ENCODE measurements around the gene DYNC1I1. TPM values are rescaled to one million over a fixed set of nuclear protein-coding genes. Genes with fewer than 3 reads are reported as not detected.

The DYNC1I1 gene
- total RNA-seq, 4 donors from 2014 or later: 1.9 to 6.7 (median 5.8) TPM

DNA sequence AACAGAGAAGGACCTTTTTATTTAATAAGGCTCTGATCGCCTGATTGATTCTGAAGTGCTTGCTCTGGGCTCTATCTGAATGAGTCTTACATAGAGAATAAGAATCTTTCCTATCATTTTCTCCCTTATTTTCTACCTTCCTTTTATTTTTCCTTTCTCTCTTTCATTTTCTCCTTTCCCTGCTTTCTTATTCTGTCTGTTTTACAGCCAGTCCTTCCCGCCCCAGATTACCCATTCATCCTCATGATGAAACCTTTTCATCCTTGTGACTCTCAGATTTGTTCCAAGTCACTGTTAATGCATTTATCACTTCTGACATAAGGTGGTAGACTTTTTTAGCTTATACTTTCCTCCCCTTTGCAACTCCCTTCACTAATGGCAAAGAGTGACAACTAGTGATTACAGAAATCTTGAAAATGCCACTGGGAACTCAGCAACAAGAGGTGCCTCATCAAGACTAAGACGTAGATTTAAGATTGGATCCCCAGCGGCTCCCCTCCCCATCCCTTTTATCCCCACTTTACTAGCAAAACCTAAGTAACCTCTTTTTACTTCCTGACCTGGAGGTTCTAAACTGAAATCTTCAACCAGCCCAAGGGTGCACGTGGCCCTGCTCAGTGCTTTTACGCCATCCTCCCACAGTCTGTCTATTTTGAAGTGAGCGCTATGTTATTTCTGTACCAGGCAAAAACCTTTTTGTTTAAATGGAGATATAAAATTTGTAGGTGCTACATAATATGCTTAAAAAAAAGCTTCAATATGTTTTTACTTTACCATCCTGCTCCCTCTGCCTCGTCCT is 179.8 kb downstream of the DYNC1I1 start:
- Histone ChIP-seq H3K36me3 (no peaks in the 10 kb centered on the region), H3K9me3 (no peaks in the 10 kb centered on the region), H3K27ac (no peak overlapping the region), H3K27me3 (no peaks in the 10 kb centered on the region), H3K4me1 (no peaks in the 10 kb centered on the region), H3K4me3 (no peak overlapping the region)
- TF ChIP-seq POLR2A (IDR thresholded peaks at IDR 0.05) (no peak), POLR2AphosphoS5 (IDR thresholded peaks at IDR 0.05) (no peak), EP300 (IDR thresholded peaks at IDR 0.05) (no peak)
- TF ChIP-seq, protein P1, sequence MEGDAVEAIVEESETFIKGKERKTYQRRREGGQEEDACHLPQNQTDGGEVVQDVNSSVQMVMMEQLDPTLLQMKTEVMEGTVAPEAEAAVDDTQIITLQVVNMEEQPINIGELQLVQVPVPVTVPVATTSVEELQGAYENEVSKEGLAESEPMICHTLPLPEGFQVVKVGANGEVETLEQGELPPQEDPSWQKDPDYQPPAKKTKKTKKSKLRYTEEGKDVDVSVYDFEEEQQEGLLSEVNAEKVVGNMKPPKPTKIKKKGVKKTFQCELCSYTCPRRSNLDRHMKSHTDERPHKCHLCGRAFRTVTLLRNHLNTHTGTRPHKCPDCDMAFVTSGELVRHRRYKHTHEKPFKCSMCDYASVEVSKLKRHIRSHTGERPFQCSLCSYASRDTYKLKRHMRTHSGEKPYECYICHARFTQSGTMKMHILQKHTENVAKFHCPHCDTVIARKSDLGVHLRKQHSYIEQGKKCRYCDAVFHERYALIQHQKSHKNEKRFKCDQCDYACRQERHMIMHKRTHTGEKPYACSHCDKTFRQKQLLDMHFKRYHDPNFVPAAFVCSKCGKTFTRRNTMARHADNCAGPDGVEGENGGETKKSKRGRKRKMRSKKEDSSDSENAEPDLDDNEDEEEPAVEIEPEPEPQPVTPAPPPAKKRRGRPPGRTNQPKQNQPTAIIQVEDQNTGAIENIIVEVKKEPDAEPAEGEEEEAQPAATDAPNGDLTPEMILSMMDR (IDR thresholded peaks at IDR 0.05): no peak
- 85% methylated on average over 8 of the region's 8 CpGs for WGBS
- DNase-seq (ENCODE audit: low spot score in 2 of 2): no peak

DNA sequence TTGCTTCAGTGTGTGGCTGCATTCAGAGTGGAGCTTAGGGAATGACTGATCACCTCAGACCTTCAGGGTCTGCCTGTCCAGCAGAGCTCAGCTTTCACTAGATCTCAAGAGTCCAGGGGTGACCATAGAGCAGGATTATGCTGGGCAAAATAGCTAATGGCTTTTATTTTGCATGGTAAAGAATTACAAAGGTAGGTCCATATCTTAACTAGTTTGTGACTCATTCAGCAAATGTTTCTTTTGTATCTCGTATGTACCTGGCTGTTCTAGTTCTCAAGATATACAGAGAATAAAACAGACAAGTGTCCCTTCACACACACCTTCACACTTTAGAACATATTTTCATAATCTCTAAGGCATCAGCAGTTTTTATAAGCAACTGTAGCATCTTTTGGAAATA is 180.5 kb downstream of the DYNC1I1 start:
- H3K9me3 ChIP-seq: no peaks in the 10 kb centered on the region
- no peak for DNase-seq (ENCODE audit: low spot score in 2 of 2)
- TF ChIP-seq POLR2A (IDR thresholded peaks at IDR 0.05) (no peak), POLR2AphosphoS5 (IDR thresholded peaks at IDR 0.05) (no peak)
- TF ChIP-seq, protein P1 (IDR thresholded peaks at IDR 0.05): no peak
- WGBS: 65% methylated on average over 1 of the region's 1 CpG
- no peak overlapping the region for H3K27ac ChIP-seq
- H3K4me3 ChIP-seq: no peak overlapping the region
- no peaks in the 10 kb centered on the region for H3K36me3 ChIP-seq
- H3K27me3 ChIP-seq: no peaks in the 10 kb centered on the region
- H3K4me1 ChIP-seq: no peaks in the 10 kb centered on the region

DNA sequence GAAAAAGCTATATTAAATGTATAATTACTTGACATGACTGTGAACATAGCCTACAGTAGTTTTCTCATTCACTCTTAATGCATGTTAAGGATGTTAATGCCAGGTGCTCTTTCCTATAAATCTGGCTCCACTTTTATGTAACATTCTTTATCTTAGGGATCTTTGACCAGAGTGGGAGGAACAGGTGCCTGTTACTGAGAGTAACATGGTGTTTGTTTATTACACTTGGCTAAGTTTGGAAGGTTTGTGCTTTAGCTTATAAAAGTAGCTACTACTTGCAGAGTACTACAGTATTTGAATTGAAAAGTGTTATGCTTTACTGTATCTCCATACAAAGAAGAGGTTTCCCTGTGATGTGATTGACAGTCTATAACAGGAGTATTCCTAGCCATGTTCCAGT is 183.4 kb downstream of the DYNC1I1 start:
- no peaks in the 10 kb centered on the region for H3K27me3 ChIP-seq
- H3K9me3 ChIP-seq: no peaks in the 10 kb centered on the region
- H3K4me3 ChIP-seq: no peak overlapping the region
- H3K27ac ChIP-seq: no peak overlapping the region
- no peaks in the 10 kb centered on the region for H3K4me1 ChIP-seq
- DNase-seq (ENCODE audit: low spot score in 2 of 2): no peak
- no peaks in the 10 kb centered on the region for H3K36me3 ChIP-seq
- TF ChIP-seq EP300 (IDR thresholded peaks at IDR 0.05) (no peak), POLR2AphosphoS5 (IDR thresholded peaks at IDR 0.05) (no peak), POLR2A (IDR thresholded peaks at IDR 0.05) (no peak)
- TF ChIP-seq, protein P1 (IDR thresholded peaks at IDR 0.05): no peak

DNA sequence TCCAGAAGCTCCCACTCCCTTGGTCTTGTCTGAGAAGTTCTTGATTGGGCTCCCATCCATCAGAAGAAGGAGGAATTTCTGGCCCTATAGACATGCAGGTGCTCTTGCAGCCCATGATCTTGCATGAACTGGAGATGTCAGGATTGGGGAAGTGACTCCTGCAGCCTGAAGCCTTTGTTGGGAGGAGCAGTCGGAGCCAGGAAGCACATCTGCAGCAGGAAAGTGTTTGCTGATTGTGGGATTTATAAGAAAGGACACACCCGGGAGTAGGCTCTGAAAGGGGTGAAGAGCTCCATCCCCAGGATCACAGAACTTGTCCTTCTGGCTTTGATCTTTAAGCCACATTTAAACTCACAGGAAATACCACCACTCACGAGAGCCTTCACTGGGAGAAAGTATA is 185.2 kb downstream of the DYNC1I1 start:
- H3K9me3 ChIP-seq: no peaks in the 10 kb centered on the region
- 39% methylated on average over 3 of the region's 3 CpGs for WGBS

DNA sequence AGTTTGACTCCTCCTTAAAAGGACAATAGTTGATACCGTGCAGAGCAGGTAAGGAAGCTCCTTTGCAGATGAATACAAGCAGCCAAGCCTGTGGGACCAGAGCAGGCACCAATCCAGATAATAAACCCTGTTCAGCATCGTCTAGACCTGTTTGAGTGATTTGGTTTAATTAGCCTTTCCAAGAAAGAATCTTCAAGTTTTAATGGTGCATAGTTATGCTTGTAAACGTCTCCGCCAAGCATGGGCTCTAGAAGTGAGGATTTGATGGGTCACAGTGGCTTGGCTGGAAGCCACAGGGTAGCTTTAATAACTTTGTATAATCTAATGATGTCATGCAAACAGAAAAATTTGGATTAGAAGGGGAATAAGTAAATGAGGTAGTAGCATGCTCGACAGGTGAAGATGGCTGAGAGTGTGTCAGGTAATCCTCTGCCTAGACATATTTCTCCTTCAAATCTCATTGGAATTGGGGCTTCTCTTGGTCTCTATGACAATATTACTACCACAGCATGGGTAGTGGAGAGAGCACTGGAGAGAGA is 188.4 kb downstream of the DYNC1I1 start:
- H3K27ac ChIP-seq: no peak overlapping the region
- TF ChIP-seq POLR2AphosphoS5 (IDR thresholded peaks at IDR 0.05): no peak
- no peak for TF ChIP-seq POLR2A (IDR thresholded peaks at IDR 0.05)
- no peak for TF ChIP-seq EP300 (IDR thresholded peaks at IDR 0.05)
- TF ChIP-seq, protein P1 (IDR thresholded peaks at IDR 0.05): no peak
- no peak for DNase-seq (ENCODE audit: low spot score in 2 of 2)
- H3K4me1 ChIP-seq: no peaks in the 10 kb centered on the region
- no peaks in the 10 kb centered on the region for H3K27me3 ChIP-seq
- no peaks in the 10 kb centered on the region for H3K9me3 ChIP-seq
- H3K36me3 ChIP-seq: no peaks in the 10 kb centered on the region
- 55% methylated on average over 5 of the region's 5 CpGs for WGBS
- H3K4me3 ChIP-seq: no peak overlapping the region

More for the DNA sequence above, 185.2 kb downstream of the DYNC1I1 start:
- DNase-seq (ENCODE audit: low spot score in 2 of 2): no peak
- Histone ChIP-seq H3K27me3 (no peaks in the 10 kb centered on the region), H3K36me3 (no peaks in the 10 kb centered on the region), H3K4me3 (no peak overlapping the region), H3K4me1 (no peaks in the 10 kb centered on the region), H3K27ac (no peak overlapping the region)
- TF ChIP-seq POLR2A (IDR thresholded peaks at IDR 0.05): no peak
- TF ChIP-seq, protein P1 (IDR thresholded peaks at IDR 0.05): no peak

Measured in suprapubic skin (tissue), 4 donors.